PC-9 (cell line): Measurements from ENCODE around the gene CDX1. TPM values are rescaled to one million over a fixed set of nuclear protein-coding genes. Genes with fewer than 3 reads are reported as not detected.

ENCODE experiments used
- BruUV-seq: library from RNA; stranded (reverse); fragments of 400-500 nt; replicated peaks from 2 replicates; lab custom pipeline; 2021; lab: Mats Ljungman, UMichigan
- CTCF ChIA-PET: fragments of 300-600 bp; sonication (Branson Sonifier 250); formaldehyde crosslinking; loops from one replicate; lab custom pipeline; 2022; ENCODE audit warnings: antibody characterized with exemption; lab: Charles Lee
- POLR2A ChIA-PET: fragments of 300-600 bp; sonication (Branson Sonifier 250); formaldehyde crosslinking; loops from one replicate; lab custom pipeline; 2022; ENCODE audit warnings: antibody characterized with exemption; ENCODE audit not compliant: unreplicated experiment; lab: Charles Lee
- DNase-seq, 2 experiments: peaks; one replicate each; pipeline versions ENCODE4 v3.0.0 to v3.0.0-alpha.2; 2015 to 2022; ENCODE audit warnings: mixed read lengths in 1 of 2
- H2AFZ ChIP-seq: fragments of 200-600 bp; sonication (generic); 2 replicates; pipeline ENCODE4 v1.8.1; 2017; ENCODE audit warnings: antibody characterized with exemption
- H3F3A ChIP-seq: fragments of 200-600 bp; sonication (generic); 2 replicates; pipeline ENCODE4 v1.8.1; 2017; ENCODE audit warnings: antibody characterized with exemption, mild to moderate bottlenecking, low read depth; ENCODE audit not compliant: insufficient read depth
- H3K27ac ChIP-seq: fragments of 200-600 bp; sonication (generic); 2 replicates; pipeline ENCODE4 v1.6.1; 2016; ENCODE audit warnings: mixed run types
- H3K27me3 ChIP-seq: fragments of 200-600 bp; sonication (generic); 2 replicates; pipeline ENCODE4 v1.6.1; 2016; ENCODE audit warnings: low read depth, mixed run types; ENCODE audit not compliant: insufficient read depth
- H3K36me3 ChIP-seq: fragments of 200-600 bp; sonication (generic); 2 replicates; pipeline ENCODE4 v1.6.1; 2016; ENCODE audit warnings: low read depth, mixed run types
- H3K4me1 ChIP-seq: fragments of 200-600 bp; sonication (generic); replicated peaks from 2 replicates; pipeline ENCODE4 v1.6.1; 2016; ENCODE audit warnings: mixed run types; ENCODE audit not compliant: insufficient read depth
- H3K4me2 ChIP-seq: fragments of 200-600 bp; sonication (generic); 2 replicates; pipeline ENCODE4 v1.6.1; 2017; ENCODE audit warnings: mixed run types
- H3K4me3 ChIP-seq: fragments of 200-600 bp; sonication (generic); 2 replicates; pipeline ENCODE4 v1.6.1; 2016; ENCODE audit warnings: mixed run types
- H3K79me2 ChIP-seq: fragments of 200-600 bp; sonication (generic); 2 replicates; pipeline ENCODE4 v1.6.1; 2017; ENCODE audit warnings: low read depth, mixed run types
- H3K9me2 ChIP-seq: fragments of 200-600 bp; sonication (generic); 2 replicates; pipeline ENCODE4 v1.8.1; 2017; ENCODE audit warnings: mild to moderate bottlenecking; ENCODE audit not compliant: insufficient read depth
- H3K9me3 ChIP-seq: fragments of 200-600 bp; sonication (generic); 2 replicates; pipeline ENCODE4 v1.8.1; 2016; ENCODE audit warnings: low read depth; ENCODE audit not compliant: insufficient read depth
- H4K20me1 ChIP-seq: fragments of 200-600 bp; sonication (generic); 2 replicates; pipeline ENCODE4 v1.8.1; 2017; ENCODE audit not compliant: insufficient read depth
- EZH2 ChIP-seq: fragments of 200-600 bp; sonication (generic); IDR thresholded peaks from 2 replicates; pipeline ENCODE4 v1.8.0; 2017; ENCODE audit warnings: antibody characterized with exemption, low read depth
- intact Hi-C: fragments of 100-400 bp; cut with micrococcal nuclease; formaldehyde crosslinking; loops from one replicate; pipeline ENCODE4 v1.10.0; 2022; ENCODE audit not compliant: unreplicated experiment
- total RNA-seq: library from RNA; stranded (reverse); gene quantifications from 2 replicates; pipeline ENCODE4 v1.2.3, GENCODE V29; 2021
- TF ChIP-seq, protein P1 (sequence below): fragments of 200-600 bp; sonication (generic); conservative IDR thresholded peaks from 2 replicates; pipeline ENCODE4 v1.6.1; 2017; ENCODE audit warnings: mixed run types, antibody characterized with exemption, mild to moderate bottlenecking, moderate library complexity

Gene CDX1
- total RNA-seq, 1 experiment from 2014 or later, result not detected

GRCh38 chr5:150157168-150157567 is 9.4 kb upstream of the CDX1 start:
- BruUV-seq, result no TSS peak
- Histone ChIP-seq H3K9me2 (no peaks in the 10 kb centered on the region), H2AFZ (no peak overlapping the region), H4K20me1 (no peaks in the 10 kb centered on the region), H3K27me3 (peaks cover 9% of the 10 kb centered on the region; the same call in 1 of the 2 replicates), H3K9me3 (no peaks in the 10 kb centered on the region), H3K4me2 (no peak overlapping the region), H3K4me3 (no peak overlapping the region), H3K4me1 (no peaks in the 10 kb centered on the region), H3K27ac (no peak overlapping the region), H3K36me3 (no peaks in the 10 kb centered on the region), H3K79me2 (no peaks in the 10 kb centered on the region), H3F3A (0 out of 2 replicates have a peak, but pooled peaks cover 4% of the 10 kb centered on the region)
- CTCF ChIA-PET, result no interaction called here
- DNase-seq, result peak in 1 of 2 experiments; percentile 24
- intact Hi-C loops, result no loop called here
- POLR2A ChIA-PET, result no interaction called here
- TF ChIP-seq, protein P1, sequence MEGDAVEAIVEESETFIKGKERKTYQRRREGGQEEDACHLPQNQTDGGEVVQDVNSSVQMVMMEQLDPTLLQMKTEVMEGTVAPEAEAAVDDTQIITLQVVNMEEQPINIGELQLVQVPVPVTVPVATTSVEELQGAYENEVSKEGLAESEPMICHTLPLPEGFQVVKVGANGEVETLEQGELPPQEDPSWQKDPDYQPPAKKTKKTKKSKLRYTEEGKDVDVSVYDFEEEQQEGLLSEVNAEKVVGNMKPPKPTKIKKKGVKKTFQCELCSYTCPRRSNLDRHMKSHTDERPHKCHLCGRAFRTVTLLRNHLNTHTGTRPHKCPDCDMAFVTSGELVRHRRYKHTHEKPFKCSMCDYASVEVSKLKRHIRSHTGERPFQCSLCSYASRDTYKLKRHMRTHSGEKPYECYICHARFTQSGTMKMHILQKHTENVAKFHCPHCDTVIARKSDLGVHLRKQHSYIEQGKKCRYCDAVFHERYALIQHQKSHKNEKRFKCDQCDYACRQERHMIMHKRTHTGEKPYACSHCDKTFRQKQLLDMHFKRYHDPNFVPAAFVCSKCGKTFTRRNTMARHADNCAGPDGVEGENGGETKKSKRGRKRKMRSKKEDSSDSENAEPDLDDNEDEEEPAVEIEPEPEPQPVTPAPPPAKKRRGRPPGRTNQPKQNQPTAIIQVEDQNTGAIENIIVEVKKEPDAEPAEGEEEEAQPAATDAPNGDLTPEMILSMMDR, result no peak
- TF ChIP-seq EZH2, result no peak

DNA sequence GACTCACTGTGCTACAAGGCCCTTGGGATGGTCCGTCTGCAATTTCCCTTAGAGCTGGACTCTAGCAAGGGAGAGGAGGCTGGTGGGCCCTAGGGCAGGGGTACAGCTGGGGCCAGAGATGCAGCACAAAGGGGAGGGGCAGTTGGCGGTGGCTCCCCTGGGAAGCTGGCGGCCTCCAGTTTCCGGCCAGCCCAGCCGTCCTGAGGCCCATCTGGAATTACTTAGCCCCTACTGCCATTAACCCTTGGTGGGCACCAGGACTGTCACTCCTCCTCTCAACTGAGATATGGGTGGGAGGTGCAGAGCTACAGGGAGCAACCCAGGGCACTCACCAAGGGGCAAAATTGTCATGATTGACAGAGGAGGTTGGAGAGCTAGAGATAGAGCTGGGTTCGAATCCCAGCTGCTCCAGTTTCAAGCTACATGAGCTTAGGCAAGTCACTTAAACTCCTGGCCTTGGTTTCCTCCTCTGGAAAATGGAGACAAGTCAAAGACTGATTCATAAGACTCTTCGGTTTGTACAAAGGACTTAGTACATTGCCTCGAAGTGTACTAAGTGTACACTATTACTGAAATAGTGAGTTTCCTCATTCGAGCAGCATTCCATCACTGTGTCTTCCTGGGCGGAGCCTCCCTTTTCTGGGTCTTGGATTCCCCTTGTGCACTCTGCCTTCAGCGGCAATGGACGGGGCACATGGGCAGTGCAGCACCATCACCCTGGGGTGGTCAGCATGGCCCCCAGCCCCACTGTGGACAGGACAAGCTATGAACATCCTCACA is 8.2 kb upstream of the CDX1 start:
- intact Hi-C loops, result no loop called here
- H2AFZ ChIP-seq, result no peak overlapping the region

DNA sequence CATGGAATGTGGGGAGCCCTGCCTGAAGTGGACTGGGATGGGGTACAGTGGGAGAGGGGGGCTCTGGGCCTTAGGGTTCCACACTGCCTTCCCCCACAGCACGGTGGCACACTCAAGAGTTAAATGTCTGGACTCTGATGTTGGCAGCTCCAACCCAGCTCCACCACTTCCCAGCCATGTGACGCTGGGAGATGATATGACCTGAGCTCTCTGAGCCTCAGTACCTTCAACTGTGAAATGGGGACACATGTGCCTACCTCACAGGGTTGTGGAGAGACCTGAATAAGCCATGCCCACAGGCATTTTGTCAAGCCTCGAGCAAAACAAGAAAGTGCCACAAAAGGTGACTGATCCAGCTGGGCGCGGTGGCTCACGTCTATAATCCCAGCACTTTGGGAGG is 7.5 kb upstream of the CDX1 start:
- Histone ChIP-seq H3K4me1 (no peaks in the 10 kb centered on the region; the same call in 1 of the 2 replicates), H3K4me2 (no peak overlapping the region), H3K9me2 (no peaks in the 10 kb centered on the region), H3K36me3 (no peaks in the 10 kb centered on the region), H3F3A (0 out of 2 replicates have a peak, but pooled peaks cover 4% of the 10 kb centered on the region), H3K27ac (no peak overlapping the region), H2AFZ (no peak overlapping the region), H3K9me3 (no peaks in the 10 kb centered on the region), H4K20me1 (no peaks in the 10 kb centered on the region), H3K4me3 (no peak overlapping the region), H3K27me3 (peaks cover 9% of the 10 kb centered on the region; the same call in 1 of the 2 replicates), H3K79me2 (no peaks in the 10 kb centered on the region)
- ChIA-PET CTCF (interaction anchor here (0.6 kb wide), 1 partner anchor 238 kb away, joined by 3 read pairs; no protein-coding TSS in a partner anchor), POLR2A (no interaction called here)
- no peak for DNase-seq
- no TSS peak for BruUV-seq
- TF ChIP-seq EZH2, result no peak
- TF ChIP-seq, protein P1, result no peak
- intact Hi-C loops, result no loop called here

More for the DNA sequence above, 8.2 kb upstream of the CDX1 start:
- Histone ChIP-seq H3F3A (0 out of 2 replicates have a peak, but pooled peaks cover 4% of the 10 kb centered on the region), H4K20me1 (no peaks in the 10 kb centered on the region), H3K4me1 (no peaks in the 10 kb centered on the region), H3K36me3 (no peaks in the 10 kb centered on the region), H3K4me3 (no peak overlapping the region), H3K27me3 (peaks cover 9% of the 10 kb centered on the region; the same call in 1 of the 2 replicates), H3K27ac (no peak overlapping the region), H3K9me3 (no peaks in the 10 kb centered on the region), H3K4me2 (no peak overlapping the region), H3K9me2 (no peaks in the 10 kb centered on the region), H3K79me2 (no peaks in the 10 kb centered on the region)
- POLR2A ChIA-PET, result interaction anchor here (0.7 kb wide), 1 partner anchor 21 kb away, joined by 6 read pairs; no protein-coding TSS in a partner anchor
- DNase-seq, result no peak
- TF ChIP-seq, protein P1, result no peak
- TF ChIP-seq EZH2, result no peak
- CTCF ChIA-PET, result no interaction called here
- no TSS peak for BruUV-seq
